Measurements from ENCODE around the gene NIPSNAP3A.

DNA sequence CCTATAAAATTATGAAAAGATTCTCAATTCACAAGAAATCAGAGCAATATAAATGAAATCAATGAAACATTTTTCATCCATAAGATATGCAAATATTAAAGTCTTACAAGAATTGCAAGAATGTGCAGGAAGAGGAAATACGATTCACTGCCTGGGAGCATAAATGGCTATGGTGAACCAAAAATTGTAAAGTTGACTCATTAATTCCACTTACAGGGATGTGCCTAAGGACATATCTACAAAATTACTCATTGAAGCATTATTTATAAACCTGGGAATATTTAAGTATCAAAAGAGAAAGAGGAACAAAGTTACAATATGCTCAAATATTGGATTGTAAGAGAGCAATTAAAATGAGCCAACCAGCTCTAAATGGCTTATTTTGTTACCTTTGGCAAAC, 6.9 kb upstream of the NIPSNAP3A start:
- TF ChIP-seq, protein P1, sequence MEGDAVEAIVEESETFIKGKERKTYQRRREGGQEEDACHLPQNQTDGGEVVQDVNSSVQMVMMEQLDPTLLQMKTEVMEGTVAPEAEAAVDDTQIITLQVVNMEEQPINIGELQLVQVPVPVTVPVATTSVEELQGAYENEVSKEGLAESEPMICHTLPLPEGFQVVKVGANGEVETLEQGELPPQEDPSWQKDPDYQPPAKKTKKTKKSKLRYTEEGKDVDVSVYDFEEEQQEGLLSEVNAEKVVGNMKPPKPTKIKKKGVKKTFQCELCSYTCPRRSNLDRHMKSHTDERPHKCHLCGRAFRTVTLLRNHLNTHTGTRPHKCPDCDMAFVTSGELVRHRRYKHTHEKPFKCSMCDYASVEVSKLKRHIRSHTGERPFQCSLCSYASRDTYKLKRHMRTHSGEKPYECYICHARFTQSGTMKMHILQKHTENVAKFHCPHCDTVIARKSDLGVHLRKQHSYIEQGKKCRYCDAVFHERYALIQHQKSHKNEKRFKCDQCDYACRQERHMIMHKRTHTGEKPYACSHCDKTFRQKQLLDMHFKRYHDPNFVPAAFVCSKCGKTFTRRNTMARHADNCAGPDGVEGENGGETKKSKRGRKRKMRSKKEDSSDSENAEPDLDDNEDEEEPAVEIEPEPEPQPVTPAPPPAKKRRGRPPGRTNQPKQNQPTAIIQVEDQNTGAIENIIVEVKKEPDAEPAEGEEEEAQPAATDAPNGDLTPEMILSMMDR (IDR thresholded peaks at IDR 0.05) = no peak
- TF ChIP-seq POLR2A (IDR thresholded peaks at IDR 0.05) = no peak

All from heart left ventricle (tissue), 13 donors.